K562 (cell line): ENCODE measurements around the gene GSTO2. TPM values are rescaled to one million over a fixed set of nuclear protein-coding genes. Genes with fewer than 3 reads are reported as not detected.

ENCODE experiments used
- ATAC-seq: fragments of 200-7000 bp; cut with Tn5 transposase; 3 replicates; pipeline ENCODE4 v1.9.1; 2020; ENCODE audit warnings: moderate library complexity
- BruUV-seq: library from RNA; stranded (reverse); fragments of 400-500 nt; replicated peaks from 2 replicates; lab custom pipeline; 2021; lab: Mats Ljungman, UMichigan
- CTCF ChIA-PET: fragments of 300-600 bp; formaldehyde crosslinking; extraction: SDS; loops from one replicate; lab custom pipeline; 2021; ENCODE audit warnings: low intra/inter-chr PET ratio; lab: Yijun Ruan, JAX
- POLR2A ChIA-PET: fragments of 300-600, 350-650 bp; sonication (Branson Sonifier 250); formaldehyde crosslinking; extraction: SDS; loops from one replicate; lab custom pipeline; 2021; ENCODE audit warnings: antibody characterized with exemption, inconsistent platforms; lab: Yijun Ruan, JAX
- DNase-seq, 4 experiments: peaks; one replicate each; pipeline versions ENCODE4 v3.0.0 to v3.0.0-alpha.2; 2011 to 2018; ENCODE audit warnings: low spot score in 3 of 4, mixed read lengths in 3 of 4; ENCODE audit errors: extremely low read depth in 1 of 4
- FAIRE-seq: peaks from 2 replicates; lab custom pipeline; 2011; peaks lifted over from hg19 to GRCh38; lab: Jason Lieb, UNC
- H2AFZ ChIP-seq: 2 replicates; pipeline ENCODE4 v1.6.0; 2011; ENCODE audit warnings: low read depth, low read length, control low read depth, inconsistent platforms
- H3K27ac ChIP-seq: fragments of 200-600 bp; 3 replicates; pipeline ENCODE4 v1.8.0; 2011; ENCODE audit warnings: low read depth, mild to moderate bottlenecking, control low read depth, inconsistent platforms, low read length, moderate library complexity, mixed read lengths; ENCODE audit errors: extremely low read depth
- H3K27me3 ChIP-seq, 2 experiments: fragments of 300-600 bp in 1 of 2; 2 replicates in 1 of 2; 3 replicates in 1 of 2; pipeline versions ENCODE4 v1.6.0 to v1.8.0; 2011; ENCODE audit warnings: inconsistent platforms in 2 of 2, low read length in 2 of 2, mild to moderate bottlenecking in 1 of 2, mixed read lengths in 1 of 2, moderate library complexity in 1 of 2; ENCODE audit not compliant: control insufficient read depth in 2 of 2, insufficient read depth in 2 of 2
- H3K36me3 ChIP-seq: fragments of 300-600 bp; 3 replicates; pipeline ENCODE4 v1.8.0; 2011; ENCODE audit warnings: mild to moderate bottlenecking, low read length, inconsistent platforms; ENCODE audit not compliant: control insufficient read depth, insufficient read depth
- H3K4me1 ChIP-seq, 2 experiments: fragments of 200-600 bp in 1 of 2; replicated peaks in 1 of 2; 2 replicates in 1 of 2; 3 replicates in 1 of 2; pipeline versions ENCODE4 v1.5.1 to v1.8.0; 2011; ENCODE audit warnings: inconsistent platforms in 2 of 2, low read length in 2 of 2, mild to moderate bottlenecking in 1 of 2, mixed read lengths in 1 of 2, moderate library complexity in 1 of 2; ENCODE audit not compliant: control insufficient read depth in 2 of 2, insufficient read depth in 2 of 2
- H3K4me2 ChIP-seq: 2 replicates; pipeline ENCODE4 v1.6.1; 2011; ENCODE audit warnings: low read length, control low read depth, inconsistent platforms, mixed read lengths; ENCODE audit not compliant: insufficient read depth
- H3K4me3 ChIP-seq: fragments of 200-600 bp; sonication (generic), shearing (Covaris generic); 2 replicates; pipeline ENCODE4 v1.5.1; 2016; ENCODE audit warnings: control low read depth, inconsistent platforms
- H3K79me2 ChIP-seq: fragments of 200-600 bp; 3 replicates; pipeline ENCODE4 v1.8.0; 2011; ENCODE audit warnings: low read length, inconsistent platforms; ENCODE audit not compliant: control insufficient read depth, insufficient read depth
- H3K9ac ChIP-seq, 2 experiments: 2 replicates each; pipeline versions ENCODE4 v1.6.0 to v1.6.1; 2011; ENCODE audit warnings: low read depth in 2 of 2, low read length in 2 of 2, control low read depth in 1 of 2, inconsistent platforms in 1 of 2, mild to moderate bottlenecking in 1 of 2, mixed read lengths in 1 of 2; ENCODE audit not compliant: insufficient read depth in 1 of 2
- H3K9me1 ChIP-seq: one replicate; pipeline ENCODE4 v1.6.0; 2011; ENCODE audit warnings: inconsistent platforms, mild to moderate bottlenecking, low read length, moderate library complexity; ENCODE audit not compliant: control insufficient read depth, insufficient read depth
- H3K9me3 ChIP-seq: replicated peaks from 2 replicates; pipeline ENCODE4 v1.5.1; 2011; ENCODE audit warnings: low read depth, low read length, inconsistent platforms; ENCODE audit not compliant: control insufficient read depth, insufficient read depth
- H4K20me1 ChIP-seq: replicated peaks from 2 replicates; pipeline ENCODE4 v1.6.1; 2011; ENCODE audit warnings: low read length, inconsistent platforms, mixed read lengths; ENCODE audit not compliant: control insufficient read depth, insufficient read depth
- BRCA1 ChIP-seq, 2 experiments: fragments of 450-650 bp in 1 of 2; sonication (generic) in 1 of 2; formaldehyde crosslinking in 1 of 2; IDR thresholded peaks; 2 replicates each; pipeline versions ENCODE4 v1.5.0 to v1.6.1; 2017 to 2020; ENCODE audit warnings: mild to moderate bottlenecking in 1 of 2, missing genetic modification reagents in 1 of 2
- IRF2 ChIP-seq: sonication (generic); formaldehyde crosslinking; IDR thresholded peaks from 2 replicates; pipeline ENCODE4 v1.8.1; 2022; ENCODE audit warnings: mild to moderate bottlenecking, missing genetic modification reagents
- MAFK ChIP-seq: IDR thresholded peaks from 2 replicates; pipeline ENCODE4 v1.6.1; 2011; ENCODE audit warnings: low read length, improper control_type of control experiment
- POLR2AphosphoS5 ChIP-seq: IDR thresholded peaks from 2 replicates; pipeline ENCODE4 v1.6.1; 2011; ENCODE audit warnings: mild to moderate bottlenecking, low read depth, low read length, moderate library complexity; ENCODE audit not compliant: control insufficient read depth, insufficient read depth
- POLR2G ChIP-seq: fragments of 200-400 bp; formaldehyde crosslinking; IDR thresholded peaks from 2 replicates; pipeline ENCODE4 v1.6.1; 2017; ENCODE audit warnings: low read depth, mild to moderate bottlenecking, antibody characterized with exemption, low read length, moderate library complexity
- PRMT5 ChIP-seq: sonication (generic); formaldehyde crosslinking; IDR thresholded peaks from 2 replicates; pipeline ENCODE4 v1.5.0; 2020; ENCODE audit warnings: missing genetic modification reagents
- RBFOX2 ChIP-seq: fragments of 200-400 bp; formaldehyde crosslinking; IDR thresholded peaks from 2 replicates; pipeline ENCODE4 v1.6.1; 2017; ENCODE audit warnings: low read depth, mild to moderate bottlenecking, low read length, moderate library complexity
- RHOXF2B ChIP-seq: fragments of 250-450 bp; sonication (Bioruptor Pico); conservative IDR thresholded peaks from 2 replicates; pipeline ENCODE4 v1.5.1; 2021
- TCF3 ChIP-seq: sonication (generic); formaldehyde crosslinking; IDR thresholded peaks from 2 replicates; pipeline ENCODE4 v1.4.0; 2020; ENCODE audit warnings: mild to moderate bottlenecking, missing genetic modification reagents
- TEAD2 ChIP-seq: fragments of 450-650 bp; IDR thresholded peaks from 2 replicates; pipeline ENCODE4 v1.6.1; 2016; ENCODE audit warnings: missing genetic modification characterization, control low read depth, missing compliant biosample characterization
- ZNF518B ChIP-seq: fragments of 250-450 bp; sonication (Bioruptor Pico); IDR thresholded peaks from 2 replicates; pipeline ENCODE4 v1.5.0; 2021; ENCODE audit warnings: mild to moderate bottlenecking, moderate library complexity
- WGBS: fragments of 100-300 bp; shearing (Covaris generic); methylation state at CpG from one replicate; pipeline ENCODE4 v1.1.6; 2016; ENCODE audit warnings: low coverage, mixed read lengths; ENCODE audit not compliant: insufficient coverage; ENCODE audit errors: missing lambda C conversion rate; 5-methylcytosine and 5-hydroxymethylcytosine counted together
- in situ Hi-C: fragments of 300-500 bp; cut with MboI; formaldehyde crosslinking; loops from 4 replicates; pipeline ENCODE4 v1.15.0; 2018; ENCODE audit warnings: inconsistent platforms, mixed read lengths
- intact Hi-C: fragments of 100-400 bp; cut with micrococcal nuclease; formaldehyde crosslinking; loops from 2 replicates; pipeline ENCODE4 v1.14.2; 2022
- polyA plus RNA-seq, 8 experiments: library from polyadenylated mRNA; depleted of rRNA in 4 of 8; stranded (reverse) in 5 of 8; unstranded in 3 of 8; fragments of >200 nt; fragmentation: Nextera tagmentation in 2 of 8; fragmentation: Illumina TruSeq in 1 of 8; extraction: Ambion mirVana in 2 of 8; extraction: Trizol in 1 of 8; gene quantifications; 2 replicates each; pipeline versions ENCODE4 v1.2.1 to v1.2.3, GENCODE V29; 2011 to 2014; ENCODE audit warnings: inconsistent platforms in 1 of 8, missing spikeins in 1 of 8
- total RNA-seq, 7 experiments: library from RNA; depleted of rRNA in 6 of 7; stranded (reverse); fragments of >200 nt in 6 of 7; fragmentation: Illumina TruSeq in 2 of 7; extraction: Trizol in 2 of 7; gene quantifications; 2 replicates each; pipeline versions ENCODE4 v1.2.1 to v1.2.3, GENCODE V29; 2011 to 2021; ENCODE audit warnings: low replicate concordance in 1 of 7
- TF ChIP-seq, protein P1 (sequence below): fragments of 250-450 bp; sonication (Bioruptor Pico); IDR thresholded peaks from 2 replicates; pipeline ENCODE4 v1.4.0; 2020; ENCODE audit warnings: mild to moderate bottlenecking, moderate library complexity
- TF ChIP-seq, protein P2 (sequence below): IDR thresholded peaks from 2 replicates; pipeline ENCODE4 v1.6.1; 2016; ENCODE audit warnings: missing genetic modification characterization, missing compliant biosample characterization

Gene GSTO2
- total and polyA plus RNA-seq, 9 of the 15 experiments (the other 6 are each of a cell fraction or from before 2014, with no cell fraction given): 0.18 to 1.8 (median 0.90) TPM

DNA sequence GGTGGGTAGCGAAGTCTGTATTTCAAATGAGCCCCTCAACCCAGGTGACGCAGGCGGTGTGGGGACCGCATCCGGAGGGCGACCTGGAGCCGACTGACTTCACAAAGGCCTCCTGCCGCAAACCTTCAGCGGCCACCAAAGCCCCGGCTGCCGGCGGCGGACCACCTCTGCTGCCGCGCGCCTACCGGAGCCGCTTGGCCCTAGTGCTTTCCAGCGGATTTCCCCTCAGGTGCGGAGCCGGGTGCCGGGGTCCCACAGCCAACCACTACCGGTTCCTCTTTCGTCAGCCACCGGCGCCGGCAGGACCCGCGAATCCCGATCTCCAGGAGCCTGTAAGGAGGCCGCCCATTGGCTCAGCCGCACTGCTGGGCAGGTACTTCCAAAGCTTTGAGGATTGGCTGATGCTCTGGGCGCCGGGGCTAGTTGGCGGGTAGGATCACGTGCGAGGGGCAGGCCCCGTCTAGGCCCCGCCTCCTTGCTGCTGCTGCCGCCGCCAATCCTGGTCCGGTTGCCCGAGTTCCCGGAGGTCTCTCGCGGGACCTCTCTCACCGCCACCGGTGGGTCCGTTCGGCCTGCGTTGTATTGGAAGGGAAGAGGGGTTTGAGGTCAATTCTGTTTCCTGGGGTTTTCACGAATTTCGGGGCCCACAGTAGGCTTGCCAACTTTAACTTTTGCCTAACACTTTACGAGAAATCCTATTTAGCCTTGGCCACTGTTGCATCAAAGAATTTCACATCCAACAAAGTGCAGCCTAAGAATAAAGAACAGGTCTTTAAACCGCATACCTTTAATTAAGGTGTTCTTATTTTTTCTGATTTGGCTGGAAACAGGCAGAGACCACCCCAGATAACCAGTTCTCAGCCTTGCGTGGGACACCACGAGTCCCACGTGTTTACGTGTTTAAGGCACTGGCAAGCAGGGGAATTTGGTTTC lies at the start of gene GSTO2 (continued):
- TF ChIP-seq POLR2G (peak; percentile 79), RBFOX2 (peak; percentile 54), POLR2AphosphoS5 (peak; percentile 29; the same call in 1 of the 2 replicates)
- TF ChIP-seq, all 486 proteins: peak for 7

GRCh38 chr10:104220522-104220921 lies 48.5 kb upstream of the GSTO2 start:
- intact Hi-C loops: no loop called here
- H3K36me3 ChIP-seq: no peaks in the 10 kb centered on the region
- no peaks in the 10 kb centered on the region for H4K20me1 ChIP-seq
- BruUV-seq: no TSS peak
- no peaks in the 10 kb centered on the region for H3K27me3 ChIP-seq
- ChIA-PET POLR2A (no interaction called here), CTCF (no interaction called here)
- 0% methylated on average over 2 of the region's 2 CpGs for WGBS
- no peak overlapping the region for H2AFZ ChIP-seq
- no peaks in the 10 kb centered on the region for H3K79me2 ChIP-seq
- H3K4me2 ChIP-seq: no peak overlapping the region
- in situ Hi-C loops: no loop called here
- no peak for ATAC-seq
- no peaks in the 10 kb centered on the region for H3K9me3 ChIP-seq
- no peak overlapping the region for H3K4me3 ChIP-seq
- DNase-seq: no peak
- FAIRE-seq: no peak
- no peaks in the 10 kb centered on the region for H3K9me1 ChIP-seq
- H3K27ac ChIP-seq: no peak overlapping the region
- no peaks in the 10 kb centered on the region for H3K4me1 ChIP-seq
- no peak overlapping the region for H3K9ac ChIP-seq
- TF ChIP-seq, protein P1, sequence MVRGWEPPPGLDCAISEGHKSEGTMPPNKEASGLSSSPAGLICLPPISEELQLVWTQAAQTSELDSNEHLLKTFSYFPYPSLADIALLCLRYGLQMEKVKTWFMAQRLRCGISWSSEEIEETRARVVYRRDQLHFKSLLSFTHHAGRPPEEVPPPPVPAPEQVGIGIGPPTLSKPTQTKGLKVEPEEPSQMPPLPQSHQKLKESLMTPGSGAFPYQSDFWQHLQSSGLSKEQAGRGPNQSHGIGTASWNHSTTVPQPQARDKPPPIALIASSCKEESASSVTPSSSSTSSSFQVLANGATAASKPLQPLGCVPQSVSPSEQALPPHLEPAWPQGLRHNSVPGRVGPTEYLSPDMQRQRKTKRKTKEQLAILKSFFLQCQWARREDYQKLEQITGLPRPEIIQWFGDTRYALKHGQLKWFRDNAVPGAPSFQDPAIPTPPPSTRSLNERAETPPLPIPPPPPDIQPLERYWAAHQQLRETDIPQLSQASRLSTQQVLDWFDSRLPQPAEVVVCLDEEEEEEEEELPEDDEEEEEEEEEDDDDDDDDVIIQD: no peak
- TF ChIP-seq TEAD2 (tag): no peak
- TF ChIP-seq MAFK: no peak
- TF ChIP-seq TCF3 (CRISPR knock-in tag): no peak
- TF ChIP-seq IRF2: no peak
- no peak for TF ChIP-seq BRCA1 (IDR thresholded peaks at IDR 0.05)
- no peak for TF ChIP-seq BRCA1 (CRISPR knock-in tag; IDR thresholded peaks at IDR 0.05)
- TF ChIP-seq PRMT5 (CRISPR knock-in tag): no peak
- TF ChIP-seq, protein P2, sequence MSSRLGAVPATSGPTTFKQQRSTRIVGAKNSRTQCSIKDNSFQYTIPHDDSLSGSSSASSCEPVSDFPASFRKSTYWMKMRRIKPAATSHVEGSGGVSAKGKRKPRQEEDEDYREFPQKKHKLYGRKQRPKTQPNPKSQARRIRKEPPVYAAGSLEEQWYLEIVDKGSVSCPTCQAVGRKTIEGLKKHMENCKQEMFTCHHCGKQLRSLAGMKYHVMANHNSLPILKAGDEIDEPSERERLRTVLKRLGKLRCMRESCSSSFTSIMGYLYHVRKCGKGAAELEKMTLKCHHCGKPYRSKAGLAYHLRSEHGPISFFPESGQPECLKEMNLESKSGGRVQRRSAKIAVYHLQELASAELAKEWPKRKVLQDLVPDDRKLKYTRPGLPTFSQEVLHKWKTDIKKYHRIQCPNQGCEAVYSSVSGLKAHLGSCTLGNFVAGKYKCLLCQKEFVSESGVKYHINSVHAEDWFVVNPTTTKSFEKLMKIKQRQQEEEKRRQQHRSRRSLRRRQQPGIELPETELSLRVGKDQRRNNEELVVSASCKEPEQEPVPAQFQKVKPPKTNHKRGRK (tag): no peak
- TF ChIP-seq ZNF518B (CRISPR knock-in tag): no peak
- no peak for TF ChIP-seq RHOXF2B (CRISPR knock-in tag)
